Measurements from ENCODE around the gene TRPV4. TPM values are rescaled to one million over a fixed set of nuclear protein-coding genes. Genes with fewer than 3 reads are reported as not detected.

TRPV4 gene
- total and polyA plus RNA-seq, 10 of the 15 experiments (the other 5 are each of a cell fraction or from before 2014, with no cell fraction given), result not detected

DNA sequence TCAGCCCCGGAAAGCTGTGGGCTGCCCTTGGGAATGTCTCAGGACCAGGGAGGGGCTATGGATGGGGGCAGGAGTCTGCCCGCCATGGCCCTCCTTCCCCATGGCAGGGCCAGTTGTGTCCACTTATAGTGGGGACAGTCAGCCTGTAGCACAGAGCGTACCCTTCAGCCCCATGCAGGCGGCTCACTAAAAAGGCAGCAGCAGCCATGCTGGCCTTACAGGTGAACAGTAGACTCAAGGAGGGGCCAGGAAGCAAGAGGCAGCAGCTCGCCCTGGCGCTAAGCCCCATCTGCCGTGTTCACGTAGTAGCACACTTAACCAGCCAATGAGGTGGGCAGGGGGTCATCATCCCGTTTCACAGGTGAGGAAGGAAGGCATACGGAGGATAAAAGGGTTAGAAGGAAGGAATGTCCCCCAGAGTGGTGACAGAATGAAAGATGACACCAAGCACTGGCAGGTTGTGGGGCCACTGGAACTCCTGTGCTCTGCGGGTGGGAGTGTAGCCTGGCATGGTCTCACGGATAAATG is 66.9 kb downstream of the TRPV4 start (continued):
- TF ChIP-seq SP1 (IDR thresholded peaks at IDR 0.05; ENCODE audit: low read depth, low read length) (no peak), ZNF384 (IDR thresholded peaks at IDR 0.05; ENCODE audit: borderline replicate concordance, low read depth, low read length) (no peak), GATAD2B (conservative IDR thresholded peaks at IDR 0.05; ENCODE audit: low read depth) (no peak), PAX8 (IDR thresholded peaks at IDR 0.05) (no peak), SMAD5 (IDR thresholded peaks at IDR 0.05; ENCODE audit: low read depth) (no peak), PAX5 (IDR thresholded peaks at IDR 0.05; ENCODE audit: borderline replicate concordance, low read depth, low read length) (no peak)

DNA sequence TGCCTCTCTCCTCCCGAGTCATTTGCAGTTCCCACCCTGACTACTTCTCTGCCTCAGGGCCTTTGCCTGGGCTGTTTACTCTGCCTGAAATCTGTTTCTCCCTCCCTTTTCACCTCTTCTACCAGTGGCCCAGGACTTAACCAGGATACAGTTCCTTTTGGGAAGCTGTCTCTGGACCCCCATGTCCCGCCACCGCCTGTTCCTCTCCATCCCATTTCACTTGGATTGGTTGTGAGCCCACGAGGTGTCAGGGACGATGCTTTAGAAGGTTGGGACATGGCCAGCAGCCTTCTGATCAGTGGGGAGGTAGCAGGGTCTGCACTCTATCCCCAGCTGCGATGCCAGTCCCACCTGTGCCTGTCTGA is 67.8 kb downstream of the TRPV4 start:
- DNase-seq (ENCODE audit: low read depth, low spot score) (no peak), ATAC-seq (no peak), FAIRE-seq (no peak)
- no peak overlapping the region for H3K4me2 ChIP-seq (ENCODE audit: control insufficient read depth, insufficient read depth)
- no peak for TF ChIP-seq ATF7 (IDR thresholded peaks at IDR 0.05; ENCODE audit: low read depth)
- TF ChIP-seq, protein P1, sequence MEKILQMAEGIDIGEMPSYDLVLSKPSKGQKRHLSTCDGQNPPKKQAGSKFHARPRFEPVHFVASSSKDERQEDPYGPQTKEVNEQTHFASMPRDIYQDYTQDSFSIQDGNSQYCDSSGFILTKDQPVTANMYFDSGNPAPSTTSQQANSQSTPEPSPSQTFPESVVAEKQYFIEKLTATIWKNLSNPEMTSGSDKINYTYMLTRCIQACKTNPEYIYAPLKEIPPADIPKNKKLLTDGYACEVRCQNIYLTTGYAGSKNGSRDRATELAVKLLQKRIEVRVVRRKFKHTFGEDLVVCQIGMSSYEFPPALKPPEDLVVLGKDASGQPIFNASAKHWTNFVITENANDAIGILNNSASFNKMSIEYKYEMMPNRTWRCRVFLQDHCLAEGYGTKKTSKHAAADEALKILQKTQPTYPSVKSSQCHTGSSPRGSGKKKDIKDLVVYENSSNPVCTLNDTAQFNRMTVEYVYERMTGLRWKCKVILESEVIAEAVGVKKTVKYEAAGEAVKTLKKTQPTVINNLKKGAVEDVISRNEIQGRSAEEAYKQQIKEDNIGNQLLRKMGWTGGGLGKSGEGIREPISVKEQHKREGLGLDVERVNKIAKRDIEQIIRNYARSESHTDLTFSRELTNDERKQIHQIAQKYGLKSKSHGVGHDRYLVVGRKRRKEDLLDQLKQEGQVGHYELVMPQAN (conservative IDR thresholded peaks at IDR 0.05), result no peak
- H3K36me3 ChIP-seq (ENCODE audit: control insufficient read depth in 2 of 2, insufficient read depth in 2 of 2, low read length in 1 of 2), result no peaks in the 10 kb centered on the region
- H2AFZ ChIP-seq (ENCODE audit: control insufficient read depth, low read depth, low read length), result no peak overlapping the region
- no peaks in the 10 kb centered on the region for H4K20me1 ChIP-seq (ENCODE audit: control insufficient read depth, insufficient read depth)
- H3K79me2 ChIP-seq (ENCODE audit: control insufficient read depth, insufficient read depth, low read length), result no peaks in the 10 kb centered on the region
- no peaks in the 10 kb centered on the region; the same call in 2 of the 3 replicates for H3K9me3 ChIP-seq (replicated peaks; ENCODE audit: control insufficient read depth, insufficient read depth, low read length)
- in situ Hi-C loops (cut with MboI), result no loop called here
- 20% methylated on average over 6 of the region's 6 CpGs for WGBS (ENCODE audit: insufficient coverage, insufficient replicate concordance, low lambda C conversion rate, missing lambda C conversion rate)
- ChIA-PET SMC1A (ENCODE audit: uncharacterized antibody, unreplicated experiment) (no interaction called here), RAD21 (ENCODE audit: unreplicated experiment) (interaction anchor here (0.9 kb wide), 1 partner anchor 10 kb away, joined by 3 read pairs; no protein-coding TSS in a partner anchor), CTCF (no interaction called here), POLR2A (interaction anchor here (0.5 kb wide), 1 partner anchor 156 kb away, joined by 3 read pairs; no protein-coding TSS in a partner anchor)
- intact Hi-C loops (cut with micrococcal nuclease; ENCODE audit: unreplicated experiment), result no loop called here
- no peak overlapping the region for H3K4me3 ChIP-seq
- no peaks in the 10 kb centered on the region for H3K27me3 ChIP-seq (replicated peaks in 1 of 2; ENCODE audit: control insufficient read depth in 2 of 2, insufficient read depth in 2 of 2, low read length in 1 of 2)
- H3K27ac ChIP-seq (ENCODE audit: control insufficient read depth, insufficient read depth), result no peak overlapping the region
- BruUV-seq (replicated peaks), result no TSS peak
- H3K9ac ChIP-seq (ENCODE audit: control insufficient read depth, insufficient read depth, low read length), result no peak overlapping the region
- H3K4me1 ChIP-seq (ENCODE audit: control insufficient read depth, insufficient read depth, low read length), result no peaks in the 10 kb centered on the region

Measured in GM12878 (cell line).